Loucy (cell line): Measurements from ENCODE around the gene ANXA6.

Experiments used
- CTCF ChIP-seq: fragments of 200-600 bp; sonication (generic); conservative IDR thresholded peaks from 2 replicates; pipeline ENCODE4 v1.5.1; 2014; ENCODE audit warnings: mild to moderate bottlenecking, antibody characterized with exemption, low read length
- EZH2phosphoT487 ChIP-seq: fragments of 200-600 bp; IDR thresholded peaks from 2 replicates; pipeline ENCODE4 v1.6.1; 2018; ENCODE audit warnings: antibody characterized with exemption, mild to moderate bottlenecking, moderate library complexity, borderline replicate concordance

GRCh38 chr5:151173711-151174611, 16.4 kb upstream of the ANXA6 start:
- TF ChIP-seq CTCF (no peak), EZH2phosphoT487 (no peak)
